Caco-2 (cell line): ENCODE data around the gene GDF10. TPM values are rescaled to one million over a fixed set of nuclear protein-coding genes. Genes with fewer than 3 reads are reported as not detected.

Experiments used
- BruUV-seq: library from RNA; stranded (reverse); fragments of 400-500 nt; replicated peaks from 2 replicates; lab custom pipeline; 2021; lab: Mats Ljungman, UMichigan
- CTCF ChIA-PET: fragments of 300-600 bp; sonication (Branson Sonifier 250); formaldehyde crosslinking; loops from one replicate; lab custom pipeline; 2022; ENCODE audit warnings: antibody characterized with exemption; lab: Charles Lee
- POLR2A ChIA-PET: fragments of 300-600 bp; sonication (Branson Sonifier 250); formaldehyde crosslinking; loops from one replicate; lab custom pipeline; 2022; ENCODE audit warnings: antibody characterized with exemption; lab: Charles Lee
- DNase-seq, 2 experiments: peaks; one replicate each; pipeline versions ENCODE4 v3.0.0 to v3.0.0-alpha.2; 2020 to 2022
- H3K27me3 ChIP-seq: replicated peaks from 2 replicates; pipeline ENCODE4 v1.6.0; 2011; ENCODE audit warnings: low read length; ENCODE audit not compliant: control insufficient read depth, insufficient read depth
- H3K36me3 ChIP-seq: 2 replicates; pipeline ENCODE4 v1.5.1; 2011; ENCODE audit warnings: low read length; ENCODE audit not compliant: control insufficient read depth, insufficient read depth
- H3K4me1 ChIP-seq: fragments of 250-450 bp; sonication (Bioruptor Pico); 2 replicates; pipeline ENCODE4 v1.5.1; 2020; ENCODE audit warnings: mild to moderate bottlenecking
- H3K4me3 ChIP-seq: 2 replicates; pipeline ENCODE4 v1.5.1; 2011; ENCODE audit warnings: low read depth, mild to moderate bottlenecking, control low read depth, low read length
- H3K9me3 ChIP-seq: fragments of 250-450 bp; sonication (Bioruptor Pico); 2 replicates; pipeline ENCODE4 v1.5.1; 2020; ENCODE audit warnings: mild to moderate bottlenecking, moderate library complexity
- H3K27ac Mint-ChIP-seq: one replicate; pipeline ENCODE4 v1.8.0; 2022; ENCODE audit warnings: mixed read lengths; ENCODE audit not compliant: unreplicated experiment
- H3K27me3 Mint-ChIP-seq: one replicate; pipeline ENCODE4 v1.8.0; 2022; ENCODE audit warnings: mixed read lengths; ENCODE audit not compliant: insufficient read depth, unreplicated experiment
- H3K36me3 Mint-ChIP-seq: one replicate; pipeline ENCODE4 v1.8.0; 2022; ENCODE audit warnings: mild to moderate bottlenecking, mixed read lengths; ENCODE audit not compliant: insufficient read depth, unreplicated experiment
- H3K4me1 Mint-ChIP-seq: one replicate; pipeline ENCODE4 v1.8.0; 2022; ENCODE audit warnings: low read depth, mixed read lengths; ENCODE audit not compliant: unreplicated experiment
- H3K4me3 Mint-ChIP-seq: one replicate; pipeline ENCODE4 v1.8.0; 2022; ENCODE audit warnings: mild to moderate bottlenecking, moderate library complexity, mixed read lengths; ENCODE audit not compliant: unreplicated experiment
- H3K9me3 Mint-ChIP-seq: one replicate; pipeline ENCODE4 v1.8.0; 2022; ENCODE audit warnings: mixed read lengths; ENCODE audit not compliant: unreplicated experiment
- CTCF ChIP-seq, 2 experiments: fragments of 200-600 bp in 1 of 2; IDR thresholded peaks; 1 replicate in 1 of 2; 2 replicates in 1 of 2; pipeline versions ENCODE4 v1.5.1 to v1.8.0; 2011 to 2022; ENCODE audit warnings: antibody characterized with exemption in 1 of 2, control low read depth in 1 of 2, inconsistent platforms in 1 of 2, low read depth in 1 of 2, low read length in 1 of 2, mild to moderate bottlenecking in 1 of 2, moderate library complexity in 1 of 2; ENCODE audit not compliant: insufficient read depth in 1 of 2, severe bottlenecking in 1 of 2, unreplicated experiment in 1 of 2
- intact Hi-C: fragments of 100-400 bp; cut with micrococcal nuclease; formaldehyde crosslinking; loops from one replicate; pipeline ENCODE4 v1.10.0; 2022; ENCODE audit not compliant: unreplicated experiment
- total RNA-seq: library from RNA; stranded (reverse); gene quantifications from 2 replicates; pipeline ENCODE4 v1.2.3, GENCODE V29; 2022

GDF10 gene
- total RNA-seq, 1 experiment from 2014 or later, result not detected

- ChIA-PET POLR2A (no interaction called here), CTCF (no interaction called here)
- no peak for TF ChIP-seq CTCF (IDR thresholded peaks at IDR 0.05; ENCODE audit: insufficient read depth in 1 of 2, low read depth in 1 of 2, low read length in 1 of 2, severe bottlenecking in 1 of 2, unreplicated experiment in 1 of 2)
- Histone ChIP-seq H3K27me3 (peaks cover 2% of the 10 kb centered on the region), H3K9me3 (no peaks in the 10 kb centered on the region), H3K4me3 (no peak overlapping the region), H3K36me3 (no peaks in the 10 kb centered on the region), H3K4me1 (peaks cover 1% of the 10 kb centered on the region; the same call in 1 of the 2 replicates)
- no TSS peak for BruUV-seq
- Mint-ChIP-seq H3K4me3 (no peak overlapping the region), H3K4me1 (peaks cover 6% of the 10 kb centered on the region), H3K27me3 (peaks cover 41% of the 10 kb centered on the region), H3K9me3 (no peaks in the 10 kb centered on the region), H3K27ac (no peak overlapping the region), H3K36me3 (no peaks in the 10 kb centered on the region)
- no peak for DNase-seq
- intact Hi-C loops, result no loop called here
These were observed 5.6 kb downstream of the GDF10 start for GRCh38 chr10:47305566-47305965.

- peaks cover 40% of the 10 kb centered on the region for H3K27me3 Mint-ChIP-seq
These were observed 6.6 kb downstream of the GDF10 start for GRCh38 chr10:47306387-47307210.

GRCh38 chr10:47307381-47307780 lies 7.4 kb downstream of the GDF10 start:
- no peak for TF ChIP-seq CTCF (IDR thresholded peaks at IDR 0.05; ENCODE audit: insufficient read depth in 1 of 2, low read depth in 1 of 2, low read length in 1 of 2, severe bottlenecking in 1 of 2, unreplicated experiment in 1 of 2)
- CTCF ChIA-PET, result no interaction called here
- Histone ChIP-seq H3K4me1 (no peaks in the 10 kb centered on the region), H3K9me3 (no peaks in the 10 kb centered on the region), H3K27me3 (peaks cover 2% of the 10 kb centered on the region), H3K36me3 (no peaks in the 10 kb centered on the region), H3K4me3 (no peak overlapping the region)
- no TSS peak for BruUV-seq
- DNase-seq, result no peak
- Mint-ChIP-seq H3K4me3 (no peak overlapping the region), H3K27me3 (peaks cover 40% of the 10 kb centered on the region), H3K36me3 (no peaks in the 10 kb centered on the region), H3K9me3 (no peaks in the 10 kb centered on the region), H3K27ac (no peak overlapping the region), H3K4me1 (no peaks in the 10 kb centered on the region)
- intact Hi-C loops, result no loop called here
- POLR2A ChIA-PET, result no interaction called here

More at GRCh38 chr10:47306387-47307210, 6.6 kb downstream of the GDF10 start:
- Mint-ChIP-seq H3K27ac (no peak overlapping the region), H3K9me3 (no peaks in the 10 kb centered on the region), H3K4me3 (no peak overlapping the region), H3K4me1 (no peaks in the 10 kb centered on the region), H3K36me3 (no peaks in the 10 kb centered on the region)
- Histone ChIP-seq H3K36me3 (no peaks in the 10 kb centered on the region), H3K4me3 (no peak overlapping the region), H3K9me3 (no peaks in the 10 kb centered on the region), H3K4me1 (no peaks in the 10 kb centered on the region), H3K27me3 (peaks cover 2% of the 10 kb centered on the region)
- CTCF ChIA-PET, result no interaction called here
- POLR2A ChIA-PET, result no interaction called here
- no peak for DNase-seq
- no TSS peak for BruUV-seq
- intact Hi-C loops, result no loop called here
- no peak for TF ChIP-seq CTCF (IDR thresholded peaks at IDR 0.05; ENCODE audit: insufficient read depth in 1 of 2, low read depth in 1 of 2, low read length in 1 of 2, severe bottlenecking in 1 of 2, unreplicated experiment in 1 of 2)
